DOHH2 (cell line): Measurements from ENCODE around the gene ANXA1.

Experiments used
- H3F3A ChIP-seq: fragments of 200-600 bp; sonication (generic), shearing (Covaris generic); 2 replicates; pipeline ENCODE4 v1.6.0; 2016; ENCODE audit warnings: antibody characterized with exemption, mild to moderate bottlenecking; ENCODE audit not compliant: control insufficient read depth, insufficient read depth
- H3K27ac ChIP-seq: fragments of 200-600 bp; sonication (generic); 2 replicates; pipeline ENCODE4 v1.5.1; 2014; ENCODE audit warnings: low read depth, mild to moderate bottlenecking, low read length, moderate library complexity
- H3K27me3 ChIP-seq: fragments of 200-600 bp; sonication (generic); 2 replicates; pipeline ENCODE4 v1.6.1; 2014; ENCODE audit warnings: mild to moderate bottlenecking, low read length, mixed read lengths; ENCODE audit not compliant: control insufficient read depth
- H3K36me3 ChIP-seq: fragments of 200-600 bp; sonication (generic); 2 replicates; pipeline ENCODE4 v1.6.1; 2014; ENCODE audit warnings: mild to moderate bottlenecking, low read length, moderate library complexity, mixed read lengths; ENCODE audit not compliant: control insufficient read depth
- H3K4me1 ChIP-seq: fragments of 200-600 bp; sonication (generic); 2 replicates; pipeline ENCODE4 v1.6.1; 2014; ENCODE audit warnings: mild to moderate bottlenecking, low read length, mixed read lengths; ENCODE audit not compliant: control insufficient read depth
- H3K4me2 ChIP-seq: fragments of 200-600 bp; sonication (generic); 2 replicates; pipeline ENCODE4 v1.6.0; 2014; ENCODE audit warnings: mild to moderate bottlenecking, low read length, moderate library complexity
- H3K4me3 ChIP-seq: fragments of 200-600 bp; sonication (generic); 2 replicates; pipeline ENCODE4 v1.5.1; 2014; ENCODE audit warnings: mild to moderate bottlenecking, low read length, mixed read lengths
- H3K79me2 ChIP-seq: fragments of 200-600 bp; sonication (generic); 2 replicates; pipeline ENCODE4 v1.6.1; 2014; ENCODE audit warnings: mild to moderate bottlenecking, low read length, mixed read lengths; ENCODE audit not compliant: control insufficient read depth
- H3K9me2 ChIP-seq: fragments of 200-600 bp; sonication (generic); replicated peaks from 2 replicates; pipeline ENCODE4 v1.6.1; 2014; ENCODE audit warnings: mild to moderate bottlenecking, low read length, mixed read lengths; ENCODE audit not compliant: control insufficient read depth
- H3K9me3 ChIP-seq: fragments of 200-600 bp; sonication (generic); 2 replicates; pipeline ENCODE4 v1.6.1; 2014; ENCODE audit warnings: antibody characterized with exemption, low read length, mixed read lengths; ENCODE audit not compliant: control insufficient read depth, insufficient read depth
- H4K20me1 ChIP-seq: fragments of 200-600 bp; sonication (generic); 2 replicates; pipeline ENCODE4 v1.6.0; 2014; ENCODE audit warnings: low read depth, mild to moderate bottlenecking, antibody characterized with exemption, low read length, moderate library complexity; ENCODE audit not compliant: control insufficient read depth, insufficient read depth
- EZH2phosphoT487 ChIP-seq: fragments of 200-600 bp; sonication (generic); IDR thresholded peaks from 2 replicates; pipeline ENCODE4 v1.6.1; 2017; ENCODE audit warnings: borderline replicate concordance, mild to moderate bottlenecking, antibody characterized with exemption, low read length, moderate library complexity, mixed read lengths
- TF ChIP-seq, protein P1 (sequence below): fragments of 200-600 bp; sonication (generic); IDR thresholded peaks from one replicate; pipeline ENCODE4 v1.5.1; 2014; ENCODE audit warnings: antibody characterized with exemption, mild to moderate bottlenecking, low read depth, low read length; ENCODE audit not compliant: poor library complexity, severe bottlenecking

Gene ANXA1

DNA sequence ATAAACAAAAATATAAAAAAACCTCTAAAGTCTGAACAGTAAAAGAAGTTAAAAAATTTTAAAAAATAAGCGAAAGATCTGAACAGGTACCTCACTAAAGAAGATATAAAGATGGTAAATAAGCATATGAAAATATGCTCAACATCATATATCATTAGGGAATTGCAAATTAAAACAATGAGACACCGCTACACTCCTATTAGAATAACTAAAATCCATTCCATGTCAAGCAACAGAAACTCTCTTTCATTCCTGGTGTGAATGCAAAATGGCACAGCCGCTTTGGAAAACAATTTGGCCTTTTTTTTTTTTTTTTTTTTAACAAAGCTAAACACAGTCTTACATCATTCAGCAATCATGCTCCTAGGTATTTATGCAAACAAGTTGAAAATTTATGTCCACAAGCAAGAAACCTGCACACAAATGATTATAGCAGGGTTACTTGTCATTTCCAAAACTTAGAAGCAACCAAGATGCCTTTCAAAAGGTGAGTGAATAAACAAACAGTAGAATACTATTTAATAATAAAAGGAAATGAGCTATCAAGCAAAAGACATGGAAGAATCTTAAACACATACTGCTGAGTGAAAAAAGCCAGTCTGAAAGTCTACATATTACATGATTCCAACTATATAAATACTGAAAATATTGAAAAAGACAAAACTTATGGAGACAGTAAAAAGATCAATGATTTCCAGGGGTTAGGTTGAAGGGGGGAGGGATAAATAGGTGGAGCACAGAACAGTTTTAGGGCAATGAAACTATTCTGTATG, 22.1 kb downstream of the ANXA1 start:
- no peak for TF ChIP-seq EZH2phosphoT487
- TF ChIP-seq, protein P1, sequence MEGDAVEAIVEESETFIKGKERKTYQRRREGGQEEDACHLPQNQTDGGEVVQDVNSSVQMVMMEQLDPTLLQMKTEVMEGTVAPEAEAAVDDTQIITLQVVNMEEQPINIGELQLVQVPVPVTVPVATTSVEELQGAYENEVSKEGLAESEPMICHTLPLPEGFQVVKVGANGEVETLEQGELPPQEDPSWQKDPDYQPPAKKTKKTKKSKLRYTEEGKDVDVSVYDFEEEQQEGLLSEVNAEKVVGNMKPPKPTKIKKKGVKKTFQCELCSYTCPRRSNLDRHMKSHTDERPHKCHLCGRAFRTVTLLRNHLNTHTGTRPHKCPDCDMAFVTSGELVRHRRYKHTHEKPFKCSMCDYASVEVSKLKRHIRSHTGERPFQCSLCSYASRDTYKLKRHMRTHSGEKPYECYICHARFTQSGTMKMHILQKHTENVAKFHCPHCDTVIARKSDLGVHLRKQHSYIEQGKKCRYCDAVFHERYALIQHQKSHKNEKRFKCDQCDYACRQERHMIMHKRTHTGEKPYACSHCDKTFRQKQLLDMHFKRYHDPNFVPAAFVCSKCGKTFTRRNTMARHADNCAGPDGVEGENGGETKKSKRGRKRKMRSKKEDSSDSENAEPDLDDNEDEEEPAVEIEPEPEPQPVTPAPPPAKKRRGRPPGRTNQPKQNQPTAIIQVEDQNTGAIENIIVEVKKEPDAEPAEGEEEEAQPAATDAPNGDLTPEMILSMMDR: no peak
- Histone ChIP-seq H3K79me2 (no peaks in the 10 kb centered on the region), H3K9me2 (no peaks in the 10 kb centered on the region), H4K20me1 (no peaks in the 10 kb centered on the region), H3K4me3 (no peak overlapping the region), H3K4me2 (no peak overlapping the region), H3K4me1 (no peaks in the 10 kb centered on the region), H3K36me3 (no peaks in the 10 kb centered on the region), H3K27ac (no peak overlapping the region), H3F3A (no peaks in the 10 kb centered on the region), H3K27me3 (peaks cover 3% of the 10 kb centered on the region; the same call in 1 of the 2 replicates), H3K9me3 (no peaks in the 10 kb centered on the region)

DNA sequence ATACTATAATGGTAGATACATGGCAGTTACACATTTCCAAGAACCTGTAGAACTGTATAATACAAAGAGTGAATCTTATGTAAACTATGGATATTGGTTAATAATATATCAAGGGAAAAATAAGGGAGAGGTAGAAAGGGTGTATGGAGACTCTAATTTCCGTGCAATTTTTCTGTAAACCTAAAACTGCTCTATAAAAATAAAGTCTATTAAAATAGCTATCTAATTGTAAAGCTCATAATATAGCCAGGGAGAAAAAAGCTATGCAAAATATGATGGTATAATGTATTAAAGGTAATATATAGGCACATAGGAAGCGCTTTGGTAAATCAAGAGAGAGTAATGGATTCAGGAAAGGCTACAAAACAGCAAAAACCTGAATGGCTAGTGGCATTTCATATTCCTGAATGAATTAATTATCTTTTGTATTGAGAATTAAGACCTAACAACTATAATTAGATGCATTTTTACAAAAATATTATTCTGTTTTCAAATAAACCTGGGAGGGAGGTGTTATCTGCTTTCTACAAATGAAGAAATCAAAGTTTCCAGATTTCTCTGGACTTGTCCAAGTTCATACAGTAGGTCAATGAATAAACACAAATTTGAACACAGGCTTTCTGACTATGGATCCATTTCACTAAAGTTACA, 22.8 kb downstream of the ANXA1 start:
- H3K4me2 ChIP-seq: no peak overlapping the region
- H3K9me2 ChIP-seq: no peaks in the 10 kb centered on the region
- no peaks in the 10 kb centered on the region for H3F3A ChIP-seq
- no peaks in the 10 kb centered on the region for H3K9me3 ChIP-seq
- peaks cover 3% of the 10 kb centered on the region; the same call in 1 of the 2 replicates for H3K27me3 ChIP-seq
- no peaks in the 10 kb centered on the region for H3K79me2 ChIP-seq
- H3K4me1 ChIP-seq: no peaks in the 10 kb centered on the region
- no peak overlapping the region for H3K27ac ChIP-seq
- TF ChIP-seq EZH2phosphoT487: no peak
- TF ChIP-seq, protein P1: no peak
- no peaks in the 10 kb centered on the region for H4K20me1 ChIP-seq
- no peak overlapping the region for H3K4me3 ChIP-seq
- H3K36me3 ChIP-seq: no peaks in the 10 kb centered on the region

DNA sequence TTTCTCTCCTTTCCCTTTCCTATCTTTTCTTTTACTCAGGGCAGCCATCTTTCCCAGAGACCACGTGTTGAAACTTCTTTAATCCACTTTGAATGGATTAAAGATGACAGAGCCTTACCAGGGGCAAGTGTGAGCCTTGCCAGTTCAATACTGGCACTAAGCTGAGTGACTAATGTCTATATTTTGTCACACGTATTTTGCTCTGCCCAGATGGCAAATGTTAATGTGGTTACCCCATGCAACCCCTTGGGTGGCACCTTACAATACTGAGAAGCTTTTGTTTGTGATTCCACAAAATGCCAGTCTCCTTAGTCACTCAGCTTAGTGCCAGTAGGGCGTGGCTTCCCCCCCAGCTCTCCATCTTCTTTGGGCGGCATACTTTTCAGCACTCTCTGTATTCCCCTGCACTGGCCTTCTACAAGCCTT, 24.8 kb downstream of the ANXA1 start:
- no peaks in the 10 kb centered on the region for H3K36me3 ChIP-seq
- H3K27ac ChIP-seq: no peak overlapping the region
- H3K4me2 ChIP-seq: no peak overlapping the region
- H3K9me3 ChIP-seq: no peaks in the 10 kb centered on the region
- H3K9me2 ChIP-seq: no peaks in the 10 kb centered on the region
- no peaks in the 10 kb centered on the region for H3K79me2 ChIP-seq
- H3F3A ChIP-seq: no peaks in the 10 kb centered on the region
- no peak overlapping the region for H3K4me3 ChIP-seq
- TF ChIP-seq EZH2phosphoT487: no peak
- TF ChIP-seq, protein P1: no peak
- peaks cover 3% of the 10 kb centered on the region; the same call in 1 of the 2 replicates for H3K27me3 ChIP-seq
- no peaks in the 10 kb centered on the region for H3K4me1 ChIP-seq
- no peaks in the 10 kb centered on the region for H4K20me1 ChIP-seq
